ENCODE measurements around the gene DLL4. TPM values are rescaled to one million over a fixed set of nuclear protein-coding genes. Genes with fewer than 3 reads are reported as not detected.

Gene DLL4
- total RNA-seq, 8 experiments from 2014 or later, result 0.40 to 20.2 (median 3.0) TPM

DNA sequence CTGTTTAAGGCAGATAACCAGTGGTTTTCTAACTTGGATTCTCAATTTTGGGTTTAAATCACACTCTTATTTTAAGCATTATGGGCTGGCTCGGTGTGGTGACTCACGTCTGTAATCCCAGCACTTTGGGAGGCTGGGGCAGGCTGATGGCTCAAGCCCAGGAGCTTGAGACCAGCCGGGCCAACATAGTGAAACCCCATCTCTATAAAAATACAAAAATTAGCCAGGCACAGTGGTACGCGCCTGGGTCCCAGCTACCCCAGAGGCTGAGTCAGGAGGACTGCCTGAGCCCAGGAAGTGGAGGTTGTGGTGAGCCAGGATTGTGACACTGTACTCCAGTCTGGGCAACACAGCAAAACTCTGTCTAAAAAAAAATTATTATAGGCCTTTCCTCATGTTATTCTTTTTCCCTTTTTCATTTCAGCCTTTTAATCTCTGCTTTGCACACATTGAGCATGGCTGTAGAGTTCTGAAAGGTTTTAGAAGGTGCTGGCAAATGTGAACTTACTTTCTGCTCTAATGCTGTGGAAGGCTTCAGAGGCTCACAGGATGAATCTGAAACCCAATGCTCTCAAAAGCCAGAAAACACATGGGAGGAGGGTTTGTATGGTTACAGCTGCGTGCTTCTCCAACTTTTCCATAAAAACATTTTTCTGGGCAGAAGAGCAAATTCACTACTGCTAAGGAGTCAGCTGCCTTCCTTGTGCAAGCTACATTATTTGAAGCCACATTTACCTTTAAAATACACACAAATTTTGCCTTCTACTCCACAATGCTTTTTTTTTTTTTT lies 56.6 kb downstream of the DLL4 start:
- H3K27ac ChIP-seq, result no peak overlapping the region
- no peaks in the 10 kb centered on the region for H3K4me1 ChIP-seq (replicated peaks in 1 of 2)
- WGBS, 10 experiments, result 50 to 100% (median 100%) methylated on average over 1 to 4 of the region's 6 CpGs
- in situ Hi-C loops (cut with MboI; ENCODE audit: low pct_unique_long_range_greater_than_20kb in 2 of 9, low sequenced_read_pairs in 9 of 9, unreplicated experiment in 9 of 9), result no loop called here
- no peak overlapping the region for H3K4me3 ChIP-seq
- ATAC-seq (replicated peaks in 6 of 8), result no peak

DNA sequence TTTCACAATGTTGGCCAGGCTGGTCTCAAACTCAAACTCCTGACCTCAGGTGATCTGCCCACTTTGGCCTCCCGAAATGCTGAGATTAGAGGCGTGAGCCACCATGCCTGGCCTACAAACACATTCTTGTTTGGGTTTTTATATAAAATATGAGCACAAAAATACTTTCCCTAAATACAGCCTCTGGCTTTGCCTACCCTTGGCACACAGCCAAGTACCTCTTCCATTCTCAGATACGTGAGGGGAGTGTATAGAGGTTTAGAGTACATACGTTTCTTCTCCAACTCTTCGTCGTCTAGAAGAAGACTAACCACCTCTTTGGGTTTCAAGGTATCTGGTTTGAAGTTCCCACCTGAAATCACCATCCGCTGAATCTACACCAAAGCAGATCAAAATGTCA lies 57.7 kb downstream of the DLL4 start:
- Histone ChIP-seq H3K4me1 (replicated peaks in 1 of 2) (no peaks in the 10 kb centered on the region), H3K4me3 (no peak overlapping the region), H3K27ac (no peak overlapping the region)
- in situ Hi-C loops (cut with MboI; ENCODE audit: low pct_unique_long_range_greater_than_20kb in 2 of 9, low sequenced_read_pairs in 9 of 9, unreplicated experiment in 9 of 9), result no loop called here
- WGBS, 10 experiments, result 87 to 100% (median 96%) methylated on average over 1 to 6 of the region's 7 CpGs; no CpG with 5 or more reads in 2 of the 10 experiments
- no peak for ATAC-seq (replicated peaks in 6 of 8)

DNA sequence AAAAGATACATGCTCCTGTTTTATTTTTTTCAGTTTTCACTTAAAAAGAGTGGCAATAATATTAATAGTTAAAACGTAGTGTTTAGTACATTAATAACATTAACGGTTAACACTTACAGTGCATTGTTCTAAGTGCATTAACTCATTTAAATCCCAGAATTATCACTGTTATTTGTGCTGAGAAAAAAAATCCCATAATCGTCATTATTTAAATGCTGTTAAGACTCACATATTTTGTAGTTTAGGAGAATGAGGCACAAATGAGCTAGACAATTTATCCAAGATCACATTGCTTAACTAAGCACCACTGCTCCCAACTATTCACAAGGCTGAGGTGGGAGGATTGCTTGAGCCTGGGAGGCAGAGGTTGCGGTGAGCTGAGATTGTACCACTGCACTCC lies 59.0 kb downstream of the DLL4 start:
- in situ Hi-C loops (cut with MboI; ENCODE audit: low pct_unique_long_range_greater_than_20kb in 2 of 9, low sequenced_read_pairs in 9 of 9, unreplicated experiment in 9 of 9), result no loop called here
- H3K4me3 ChIP-seq, result no peak overlapping the region
- peaks cover 0 to 4% of the 10 kb centered on the region in 2 donors for H3K4me1 ChIP-seq (replicated peaks in 1 of 2)
- 80 to 97% (median 93%) methylated on average over 1 to 4 of the region's 4 CpGs; no CpG with 5 or more reads in 1 of the 10 experiments for WGBS, 10 experiments
- H3K27ac ChIP-seq, result no peak overlapping the region
- ATAC-seq (replicated peaks in 6 of 8), result no peak

Other genes with a start within 250 kb of the DLL4 start
- 1 to 10 TPM in 3 of 8 experiments, under 1 TPM in 5; 0.46 to 9.0 (median 0.76) TPM for gene RAD51, start 234.2 kb upstream of the DLL4 start, total RNA-seq
- gene RMDN3, start 174.1 kb upstream of the DLL4 start, total RNA-seq, result 10 to 100 TPM; 17.6 to 29.3 (median 23.9) TPM
- gene GCHFR, start 165.3 kb upstream of the DLL4 start, total RNA-seq, result 10 to 100 TPM in 1 of 8 experiments, 1 to 10 TPM in 7; 1.5 to 26.2 (median 6.2) TPM
- gene C15orf62, start 159.4 kb upstream of the DLL4 start, total RNA-seq, result 1 to 10 TPM; 1.3 to 4.9 (median 1.7) TPM
- 10 to 100 TPM in 6 of 8 experiments, 1 to 10 TPM in 2; 9.4 to 21.2 (median 12.8) TPM for gene ZFYVE19, start 122.3 kb upstream of the DLL4 start, total RNA-seq
- gene DNAJC17, start 121.9 kb upstream of the DLL4 start, total RNA-seq, result 10 to 100 TPM; 20.3 to 52.5 (median 34.0) TPM
- gene PPP1R14D, start 100.6 kb upstream of the DLL4 start, total RNA-seq, result not detected
- 1 to 10 TPM in 2 of 8 experiments, under 1 TPM in 6; 0.09 to 1.9 (median 0.37) TPM for gene SPINT1, start 85.3 kb upstream of the DLL4 start, total RNA-seq
- 1 to 10 TPM in 3 of 8 experiments, under 1 TPM in 5; 0.46 to 1.7 (median 0.83) TPM for gene RHOV, start 55.1 kb upstream of the DLL4 start, total RNA-seq
- 10 to 100 TPM; 12.9 to 24.9 (median 19.3) TPM for gene VPS18, start 34.9 kb upstream of the DLL4 start, total RNA-seq
- gene CHAC1, start 24.1 kb downstream of the DLL4 start, total RNA-seq, result 10 to 100 TPM in 5 of 8 experiments, 1 to 10 TPM in 3; 2.7 to 70.3 (median 21.4) TPM
- 10 to 100 TPM in 7 of 8 experiments, 1 to 10 TPM in 1; 8.0 to 25.8 (median 11.9) TPM for gene INO80, start 186.9 kb downstream of the DLL4 start, total RNA-seq